COLO829 (cell line): ENCODE data around the gene SAPCD1.
"Not testable (repeated sequence)": the region's sequence is repeated elsewhere in the genome, so short reads cannot be mapped to it uniquely, and the experiment has no call there.

ENCODE experiments used
- DNase-seq: peaks from one replicate; pipeline ENCODE4 v3.0.0; 2012; ENCODE audit warnings: low spot score

The SAPCD1 gene

GRCh38 chr6:31801031-31801927, 38.8 kb downstream of the SAPCD1 start:
- not testable (repeated sequence) for DNase-seq

GRCh38 chr6:31805939-31806469, 43.5 kb downstream of the SAPCD1 start:
- no peak for DNase-seq

- DNase-seq: peak; percentile 100
Measured at GRCh38 chr6:31806470-31807272, 44.2 kb downstream of the SAPCD1 start, which contains the start of gene LSM2. Gene LSM2 (minus strand): TSS chr6:31806966. CDS start chr6:31806757, 209 bp downstream.

GRCh38 chr6:31808599-31808998, 46.1 kb downstream of the SAPCD1 start:
- not testable (repeated sequence) for DNase-seq

- DNase-seq: no peak
Measured at GRCh38 chr6:31811645-31812044, 49.2 kb downstream of the SAPCD1 start.

GRCh38 chr6:31813465-31813849, 51.0 kb downstream of the SAPCD1 start:
- DNase-seq: no peak
